ENCODE measurements around the gene ORM2.
"Not testable (repeated sequence)": the region's sequence is repeated elsewhere in the genome, so short reads cannot be mapped to it uniquely, and the experiment has no call there.

ORM2 gene

GRCh38 chr9:114332474-114333040 is 2.9 kb downstream of the ORM2 start:
- DNase-seq = not testable (repeated sequence)

DNA sequence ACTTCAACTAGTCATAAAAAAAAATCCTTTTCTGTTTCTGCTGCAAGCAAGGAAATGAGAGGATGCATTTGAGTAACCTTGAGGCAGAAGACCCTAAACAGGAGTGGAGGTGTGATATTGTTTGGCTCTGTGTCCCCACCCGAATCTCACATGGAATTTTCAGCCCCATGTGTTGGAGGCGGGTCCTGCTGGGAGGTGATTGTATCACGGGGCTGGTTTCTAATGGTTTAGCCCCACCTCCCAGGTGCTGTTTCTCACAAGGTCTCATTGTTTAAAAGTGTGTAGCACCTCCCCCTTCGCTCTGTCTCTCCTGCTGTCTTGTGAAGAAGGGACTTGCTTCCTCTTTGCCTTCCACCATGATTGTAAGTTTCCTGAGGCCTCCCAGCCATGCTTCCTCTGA is 4.0 kb downstream of the ORM2 start:
- DNase-seq = not testable (repeated sequence)

DNA sequence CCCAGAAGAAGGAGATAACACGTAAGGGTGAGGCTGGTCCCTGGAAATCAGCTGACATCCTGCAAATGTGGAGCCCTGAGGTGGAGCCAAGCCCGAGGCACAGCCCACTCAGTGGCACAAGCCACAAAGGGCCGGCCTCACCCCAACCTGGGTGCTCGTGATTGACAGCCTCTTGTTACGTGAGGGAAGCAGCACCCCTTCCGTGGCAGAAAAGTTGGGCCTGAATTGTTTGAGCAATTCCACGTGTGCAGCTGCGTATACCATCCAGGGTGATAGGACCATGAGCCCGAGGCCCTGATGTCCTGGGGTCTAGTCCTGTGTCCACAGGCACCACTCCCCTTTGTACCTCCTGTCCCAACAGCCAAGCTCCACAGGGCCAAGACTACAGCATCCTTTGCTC is 4.8 kb downstream of the ORM2 start:
- no peak for DNase-seq

DNA sequence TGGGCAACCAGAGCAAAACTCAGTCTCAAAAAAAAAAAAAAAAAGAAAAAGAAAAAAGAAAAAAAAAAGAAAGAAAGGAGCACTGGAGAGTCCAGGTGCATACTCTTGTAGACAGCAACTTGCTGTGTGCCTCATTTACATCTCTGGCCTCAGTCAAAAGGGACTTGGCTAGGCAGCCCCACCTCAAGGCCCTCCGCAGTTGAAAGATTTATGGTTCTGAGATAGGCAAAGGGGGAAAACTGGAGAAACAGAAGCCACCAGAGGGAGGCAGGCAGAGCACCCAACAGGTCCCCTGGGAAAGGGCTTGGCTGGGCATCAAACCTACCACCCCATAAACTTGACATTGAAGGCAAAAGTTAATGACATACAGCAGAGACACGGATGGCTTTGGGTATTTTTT is 6.1 kb downstream of the ORM2 start:
- no peak for DNase-seq

- DNase-seq = no peak
Observed at GRCh38 chr9:114336157-114336556, 6.5 kb downstream of the ORM2 start.

GRCh38 chr9:114336699-114337395 is 7.2 kb downstream of the ORM2 start:
- no peak for DNase-seq

DNA sequence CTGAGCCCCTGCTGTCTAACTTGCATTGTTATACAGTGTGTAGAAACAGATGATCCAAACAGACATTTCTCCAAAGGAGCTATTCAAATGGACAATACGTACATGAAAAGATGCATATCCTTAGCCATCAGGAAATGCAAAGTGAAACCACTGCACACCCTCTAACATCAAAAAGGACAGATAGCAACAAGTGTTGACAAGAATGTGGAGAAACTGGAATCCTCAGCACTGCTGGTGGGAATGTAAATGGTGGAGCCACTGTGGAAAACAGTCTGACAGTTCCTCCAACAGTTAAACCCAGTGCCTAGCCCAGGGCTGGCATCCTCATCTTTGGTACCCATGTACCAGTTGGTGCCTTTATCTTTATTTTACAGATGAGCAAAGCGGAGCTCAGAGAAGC is 8.5 kb downstream of the ORM2 start:
- DNase-seq = no peak

- DNase-seq = peak; percentile 84
Observed at GRCh38 chr9:114339130-114339908, 9.7 kb downstream of the ORM2 start.

DNA sequence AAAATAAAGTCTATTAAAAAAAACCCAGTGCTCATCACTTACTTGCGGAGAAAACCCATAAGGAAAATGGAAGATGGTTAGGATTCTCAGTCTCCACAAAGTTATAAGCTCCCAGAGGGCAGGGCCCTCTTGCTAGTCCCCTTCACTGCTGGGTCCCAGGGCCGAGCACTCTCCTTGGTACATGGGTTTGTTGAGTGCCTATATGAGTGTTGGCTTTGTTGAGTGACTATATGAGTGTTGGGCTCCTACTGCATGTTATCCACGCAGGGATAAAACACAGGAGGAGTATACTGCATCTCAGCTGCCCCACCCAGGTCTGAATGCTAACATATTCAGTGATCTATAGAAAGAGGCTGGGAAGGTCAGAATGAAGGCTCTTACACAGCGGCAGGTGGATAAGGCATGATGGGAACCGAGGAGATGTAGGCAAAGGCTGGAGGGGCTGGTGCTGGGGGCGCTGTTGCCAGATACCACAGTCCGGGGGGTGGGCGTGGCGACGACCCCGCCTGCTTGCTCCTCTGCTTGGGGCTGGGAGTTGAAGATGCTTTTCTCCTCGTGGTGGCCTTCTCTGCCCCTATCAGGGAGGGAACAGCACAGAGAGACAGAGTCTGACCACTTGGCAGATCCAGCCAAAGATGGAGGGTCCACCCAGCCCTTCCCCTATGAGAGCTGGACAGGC is 11.6 kb downstream of the ORM2 start:
- DNase-seq = no peak

DNA sequence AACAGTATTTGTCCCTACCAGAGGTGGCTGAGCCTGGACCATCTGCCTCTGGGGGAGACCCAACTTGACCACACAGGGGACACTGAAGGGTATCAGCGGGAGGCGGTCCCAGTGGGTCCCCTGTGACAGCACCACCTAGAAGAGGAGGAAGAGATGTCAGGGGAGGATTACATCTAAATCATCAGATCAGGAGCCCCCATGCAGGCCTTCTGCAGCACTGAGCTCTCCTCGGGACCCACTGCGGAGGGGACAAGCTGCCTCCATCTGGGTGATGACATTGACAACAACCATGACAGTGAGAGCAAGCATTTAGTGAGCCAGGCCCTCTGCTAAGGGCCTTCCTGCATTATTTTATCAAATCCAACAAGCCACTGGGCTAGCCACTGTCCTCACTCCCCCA is 12.3 kb downstream of the ORM2 start:
- DNase-seq = no peak

DNA sequence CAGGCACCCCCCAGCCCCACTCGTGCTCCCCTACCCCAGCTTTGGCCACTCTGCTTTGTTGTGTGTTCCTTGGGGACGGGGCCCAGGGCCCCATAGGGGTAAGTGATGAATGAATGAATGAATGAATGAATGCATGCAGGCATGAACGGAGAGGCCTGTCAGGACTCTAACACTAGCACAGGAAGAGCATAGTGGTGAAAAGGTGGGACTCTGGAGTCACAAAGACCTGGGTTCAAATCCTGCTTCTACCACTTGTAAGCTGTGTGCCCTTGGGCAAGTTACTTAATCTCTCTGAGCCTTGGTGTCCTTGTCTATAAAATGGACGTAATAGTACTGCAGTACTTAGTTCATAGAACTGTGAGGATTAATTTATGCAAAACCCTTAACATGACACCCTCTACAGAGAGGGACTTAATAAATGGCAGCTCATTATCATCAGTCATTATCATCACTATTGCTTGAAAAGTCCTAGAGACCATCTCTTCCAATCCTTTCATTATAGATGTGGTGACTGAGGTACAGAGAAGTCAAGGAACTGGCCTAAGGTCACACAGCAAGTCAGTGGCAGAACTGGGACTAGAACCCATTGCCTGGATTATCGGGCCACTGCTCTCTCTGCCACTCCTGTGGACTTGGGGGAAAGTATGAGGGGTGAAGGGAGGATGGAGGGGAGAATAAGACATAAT is 13.2 kb downstream of the ORM2 start:
- DNase-seq = no peak

- no peak for DNase-seq
Observed at GRCh38 chr9:114343471-114344187, 14.0 kb downstream of the ORM2 start.

DNA sequence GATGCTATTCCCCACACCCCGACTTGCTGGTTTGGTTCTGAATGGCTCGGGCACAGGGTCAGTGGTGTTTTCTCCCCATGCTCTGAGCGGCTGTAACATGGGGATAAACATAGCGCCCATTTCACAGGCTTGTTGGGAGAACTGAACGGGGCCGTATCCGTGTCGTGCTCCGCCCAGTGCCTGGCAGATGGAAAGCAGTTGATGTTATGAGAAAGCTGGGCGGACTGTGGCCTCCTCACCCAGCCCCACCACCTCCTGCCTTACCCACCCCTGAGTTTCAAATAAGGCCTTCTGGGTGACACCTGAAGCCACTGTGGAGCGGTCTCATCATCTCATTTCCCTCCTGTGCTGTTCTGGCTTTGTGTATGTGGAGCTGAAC is 14.5 kb downstream of the ORM2 start:
- DNase-seq = no peak

DNA sequence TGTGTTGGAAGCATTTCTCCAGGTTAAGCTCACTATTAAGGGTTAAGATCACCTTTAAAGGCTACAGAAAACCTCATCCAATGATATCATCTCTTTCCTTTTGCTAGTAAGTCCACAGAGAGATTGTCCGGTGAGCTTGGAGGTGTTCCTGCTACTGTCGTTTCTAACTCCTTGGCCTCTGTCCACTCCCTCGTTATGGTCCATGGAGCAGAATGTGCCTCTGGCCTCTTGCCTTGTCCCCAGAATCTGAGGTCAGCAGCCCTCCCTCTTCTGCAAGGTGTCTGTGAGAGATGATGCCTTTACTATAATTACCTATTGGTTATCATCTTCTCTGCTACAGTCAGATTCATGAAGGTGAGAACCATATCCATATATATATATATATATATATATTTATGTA is 15.0 kb downstream of the ORM2 start:
- no peak for DNase-seq

GRCh38 chr9:114345493-114346065 is 15.9 kb downstream of the ORM2 start:
- DNase-seq = no peak

DNA sequence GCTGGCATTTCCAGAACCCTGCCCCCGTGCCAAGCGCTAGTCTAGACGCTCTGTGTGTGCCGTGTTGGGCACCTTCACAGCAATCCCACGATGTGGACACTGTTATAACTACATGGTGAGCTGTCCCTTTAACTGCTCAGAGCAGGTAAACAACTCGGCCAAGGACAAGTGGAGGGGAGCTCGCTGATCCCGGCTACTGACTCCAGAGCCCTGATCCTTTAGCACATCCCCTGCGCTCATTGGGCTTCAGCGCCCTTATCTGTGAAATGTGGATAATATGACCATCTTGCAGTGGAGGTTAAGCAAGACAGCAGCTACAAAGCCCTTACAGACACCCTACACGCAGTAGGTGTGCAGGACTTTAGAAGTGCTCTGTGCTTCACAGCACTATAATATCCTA is 16.5 kb downstream of the ORM2 start:
- DNase-seq = no peak

DNA sequence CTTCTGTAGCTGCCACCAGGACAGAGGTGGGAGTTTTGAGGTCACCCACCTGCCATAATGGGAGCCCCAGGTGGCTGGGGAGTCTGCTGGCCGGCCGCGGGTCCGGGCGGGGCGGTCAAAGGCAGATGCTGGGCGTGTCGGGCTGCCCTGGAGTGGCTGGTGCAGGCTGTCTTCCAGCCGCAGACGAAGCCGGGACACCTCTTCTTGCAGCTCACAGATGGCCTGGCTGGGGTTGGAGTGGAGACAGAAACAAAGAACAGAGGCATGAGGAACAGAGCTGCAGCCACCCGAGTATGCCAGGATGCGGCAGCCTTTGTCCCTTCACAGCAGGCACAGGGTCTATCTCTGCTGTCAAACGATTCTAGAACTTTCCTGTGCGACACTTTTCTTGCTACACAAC is 18.0 kb downstream of the ORM2 start:
- DNase-seq = no peak

- no peak for DNase-seq
Observed at GRCh38 chr9:114348261-114348905, 18.7 kb downstream of the ORM2 start.

DNA sequence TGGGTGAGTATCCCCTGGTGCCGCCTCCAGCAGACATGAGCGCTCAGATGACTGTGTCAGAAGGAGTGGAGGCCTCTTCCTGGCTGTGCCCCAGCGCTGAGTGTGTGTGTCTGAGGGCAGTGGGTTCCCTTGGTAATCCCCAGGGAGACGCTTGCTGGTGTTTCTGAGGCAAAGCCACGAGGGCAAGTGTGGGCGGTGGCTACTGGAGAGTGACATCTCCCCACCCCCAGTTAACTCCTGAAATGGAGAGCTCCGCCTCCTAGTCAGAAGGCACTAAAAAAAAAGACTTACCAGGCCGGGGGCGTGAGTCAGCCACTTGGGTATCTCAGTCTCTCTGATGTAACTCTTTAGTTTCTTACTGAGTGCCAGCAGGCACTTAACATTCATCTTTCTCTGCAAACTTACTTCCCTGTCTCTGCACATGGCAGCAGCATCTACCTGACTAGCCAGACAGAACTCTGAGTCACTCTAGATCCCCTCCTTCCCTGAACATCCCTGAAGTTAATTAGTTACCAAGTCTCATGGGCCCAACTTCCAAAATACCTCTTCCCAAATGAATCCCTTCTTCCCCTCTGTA is 19.3 kb downstream of the ORM2 start:
- DNase-seq = peak; percentile 92

DNA sequence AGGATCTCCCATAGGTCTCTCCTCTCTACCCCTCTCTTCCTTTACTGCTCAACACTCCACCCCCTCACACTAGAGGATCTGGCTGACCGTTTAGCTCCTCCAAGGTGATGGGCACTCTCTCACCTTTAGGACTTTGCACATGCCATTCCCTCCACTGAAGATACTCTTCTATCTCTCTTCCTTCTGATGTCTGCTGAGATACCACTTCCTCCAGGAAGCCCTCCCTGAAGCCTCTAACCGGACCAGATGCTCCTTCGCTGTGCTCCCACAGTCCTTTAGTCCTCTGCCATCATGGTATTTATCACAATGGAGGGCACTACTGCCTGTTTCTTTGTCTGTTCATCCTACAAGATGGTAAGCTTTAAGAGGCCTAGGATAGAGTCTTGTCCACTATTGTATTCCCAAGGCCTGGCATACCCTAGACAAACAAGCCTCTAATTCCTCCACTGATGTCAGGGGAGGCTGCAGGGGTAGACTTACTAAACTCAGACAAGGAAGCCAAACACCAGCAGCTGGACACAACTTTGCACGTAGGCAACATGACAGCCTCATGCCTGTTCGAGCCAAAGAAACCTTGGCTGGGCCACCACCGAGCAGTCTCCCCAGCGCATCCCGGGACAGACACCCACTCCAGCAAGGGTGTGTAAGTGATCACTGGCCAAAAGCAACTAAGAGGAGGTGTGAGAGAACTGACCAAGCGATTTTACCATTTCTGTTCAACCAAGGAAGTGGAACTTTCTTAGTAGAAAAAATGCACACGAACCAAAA is 20.2 kb downstream of the ORM2 start:
- no peak for DNase-seq

Measured in activated effector memory CD4-positive, alpha-beta T cell treated with anti-CD3 and anti-CD28 coated beads, Interleukin-2, amount 50 U/mL, for 16 hours (primary cell).